ENCODE results near the gene ZYX. TPM values are rescaled to one million over a fixed set of nuclear protein-coding genes. Genes with fewer than 3 reads are reported as not detected.
"Not testable (repeated sequence)": the region's sequence is repeated elsewhere in the genome, so short reads cannot be mapped to it uniquely, and the experiment has no call there.

Gene ZYX
- total RNA-seq, 1 donor from 2014 or later: 290 TPM

- Mint-ChIP-seq H3K4me1 (peaks cover 13% of the 10 kb centered on the region), H3K27ac (no peak overlapping the region), H3K9me3 (no peaks in the 10 kb centered on the region), H3K27me3 (ENCODE audit: low read depth) (no peaks in the 10 kb centered on the region), H3K4me3 (no peak overlapping the region), H3K36me3 (peaks cover 21% of the 10 kb centered on the region)
- no peak for DNase-seq (ENCODE audit: low spot score in 2 of 2, unreplicated experiment in 2 of 2)
- no peak for TF ChIP-seq CTCF (IDR thresholded peaks at IDR 0.05; ENCODE audit: unreplicated experiment)
Observed at GRCh38 chr7:143388491-143389101, 7.5 kb downstream of the ZYX start.

- Mint-ChIP-seq H3K27me3 (ENCODE audit: low read depth) (no peaks in the 10 kb centered on the region), H3K36me3 (peaks cover 26% of the 10 kb centered on the region), H3K4me1 (peaks cover 16% of the 10 kb centered on the region), H3K4me3 (no peak overlapping the region), H3K27ac (peak overlapping the region; percentile 51), H3K9me3 (no peaks in the 10 kb centered on the region)
- DNase-seq (ENCODE audit: low spot score in 2 of 2, unreplicated experiment in 2 of 2): no peak
- TF ChIP-seq CTCF (IDR thresholded peaks at IDR 0.05; ENCODE audit: unreplicated experiment): no peak
Observed at GRCh38 chr7:143389316-143390103, 8.4 kb downstream of the ZYX start.

- no peak overlapping the region for H3K4me3 Mint-ChIP-seq
- peaks cover 30% of the 10 kb centered on the region for H3K36me3 Mint-ChIP-seq
- peaks cover 16% of the 10 kb centered on the region for H3K4me1 Mint-ChIP-seq
- H3K27ac Mint-ChIP-seq: peak overlapping the region; percentile 51
- TF ChIP-seq CTCF (IDR thresholded peaks at IDR 0.05; ENCODE audit: unreplicated experiment): no peak
- DNase-seq (ENCODE audit: low spot score in 2 of 2, unreplicated experiment in 2 of 2): no peak
- no peaks in the 10 kb centered on the region for H3K9me3 Mint-ChIP-seq
- no peaks in the 10 kb centered on the region for H3K27me3 Mint-ChIP-seq (ENCODE audit: low read depth)
Observed at GRCh38 chr7:143390104-143390772, 9.1 kb downstream of the ZYX start.

GRCh38 chr7:143390773-143391317 lies 9.7 kb downstream of the ZYX start:
- Mint-ChIP-seq H3K9me3 (no peaks in the 10 kb centered on the region), H3K4me3 (no peak overlapping the region), H3K27me3 (ENCODE audit: low read depth) (no peaks in the 10 kb centered on the region), H3K4me1 (peaks cover 16% of the 10 kb centered on the region), H3K36me3 (peaks cover 32% of the 10 kb centered on the region), H3K27ac (no peak overlapping the region)
- TF ChIP-seq CTCF (IDR thresholded peaks at IDR 0.05; ENCODE audit: unreplicated experiment): no peak
- no peak for DNase-seq (ENCODE audit: low spot score in 2 of 2, unreplicated experiment in 2 of 2)

- peaks cover 32% of the 10 kb centered on the region for H3K36me3 Mint-ChIP-seq
- no peak for DNase-seq (ENCODE audit: low spot score in 2 of 2, unreplicated experiment in 2 of 2)
- peaks cover 16% of the 10 kb centered on the region for H3K4me1 Mint-ChIP-seq
- no peak overlapping the region for H3K4me3 Mint-ChIP-seq
- H3K27ac Mint-ChIP-seq: peak overlapping the region; percentile 94
- H3K27me3 Mint-ChIP-seq (ENCODE audit: low read depth): no peaks in the 10 kb centered on the region
- TF ChIP-seq CTCF (IDR thresholded peaks at IDR 0.05; ENCODE audit: unreplicated experiment): no peak
- no peaks in the 10 kb centered on the region for H3K9me3 Mint-ChIP-seq
Observed at GRCh38 chr7:143391462-143392404, 10.6 kb downstream of the ZYX start.

GRCh38 chr7:143392427-143392826 lies 11.3 kb downstream of the ZYX start:
- Mint-ChIP-seq H3K36me3 (peaks cover 32% of the 10 kb centered on the region), H3K27ac (peak overlapping the region; percentile 94), H3K4me1 (peaks cover 16% of the 10 kb centered on the region)
- not testable (repeated sequence) for H3K9me3 Mint-ChIP-seq; H3K4me3 Mint-ChIP-seq; H3K27me3 Mint-ChIP-seq (ENCODE audit: low read depth); DNase-seq (ENCODE audit: low spot score in 2 of 2, unreplicated experiment in 2 of 2)

Data from mesothelial cell of epicardium (in vitro differentiated cells).